OCI-LY3 (cell line): ENCODE measurements around the gene VAV1.

Experiments
- H2AFZ ChIP-seq: fragments of 200-600, 300-600 bp; shearing (Covaris generic); 2 replicates; pipeline ENCODE4 v1.6.0; 2014; ENCODE audit warnings: antibody characterized with exemption, low read depth, low read length
- H3K27ac ChIP-seq: fragments of 200-600, 300-600 bp; sonication (generic); 2 replicates; pipeline ENCODE4 v1.5.1; 2014; ENCODE audit warnings: mild to moderate bottlenecking, low read length, moderate library complexity, mixed read lengths
- H3K27me3 ChIP-seq: fragments of 200-600, 300-600 bp; sonication (generic); 2 replicates; pipeline ENCODE4 v1.6.1; 2014; ENCODE audit warnings: low read depth, low read length, mixed read lengths
- H3K36me3 ChIP-seq: fragments of 200-600, 300-600 bp; sonication (generic); replicated peaks from 2 replicates; pipeline ENCODE3; 2014; ENCODE audit warnings: low read depth, low read length, mixed read lengths
- H3K4me1 ChIP-seq: fragments of 300-600, 200-600 bp; sonication (generic); 2 replicates; pipeline ENCODE4 v1.6.1; 2014; ENCODE audit warnings: low read length, mixed read lengths
- H3K4me2 ChIP-seq: fragments of 200-600, 300-600 bp; sonication (generic); 2 replicates; pipeline ENCODE4 v1.6.1; 2014; ENCODE audit warnings: low read length, mixed read lengths
- H3K4me3 ChIP-seq: fragments of 300-600, 200-600 bp; sonication (generic); 2 replicates; pipeline ENCODE4 v1.5.1; 2014; ENCODE audit warnings: antibody characterized with exemption, mild to moderate bottlenecking, low read length, moderate library complexity
- H3K79me2 ChIP-seq: fragments of 300-600, 200-600 bp; shearing (Covaris generic); 2 replicates; pipeline ENCODE4 v1.6.1; 2014; ENCODE audit warnings: mild to moderate bottlenecking, low read length, mixed read lengths
- H3K9ac ChIP-seq: fragments of 300-600, 200-600 bp; shearing (Covaris generic); 2 replicates; pipeline ENCODE4 v1.6.0; 2014; ENCODE audit warnings: mild to moderate bottlenecking, low read length, moderate library complexity
- H3K9me3 ChIP-seq: fragments of 200-600, 300-600 bp; shearing (Covaris generic); 2 replicates; pipeline ENCODE4 v1.6.1; 2014; ENCODE audit warnings: low read length, mixed read lengths; ENCODE audit not compliant: insufficient read depth
- H4K20me1 ChIP-seq: fragments of 200-600, 300-600 bp; sonication (generic); 2 replicates; pipeline ENCODE4 v1.6.1; 2016; ENCODE audit warnings: low read length, mixed read lengths; ENCODE audit not compliant: insufficient read depth
- EZH2phosphoT487 ChIP-seq: fragments of 200-600 bp; shearing (Covaris generic); IDR thresholded peaks from 2 replicates; pipeline ENCODE4 v1.6.1; 2018; ENCODE audit warnings: antibody characterized with exemption, mixed run types, low read depth
- TF ChIP-seq, protein P1 (sequence below): fragments of 200-600, 300-600 bp; sonication (generic); IDR thresholded peaks from 2 replicates; pipeline ENCODE4 v1.5.1; 2014; ENCODE audit warnings: antibody characterized with exemption, low read length, low read depth

VAV1 gene

GRCh38 chr19:6737873-6738786, 34.4 kb upstream of the VAV1 start:
- peak overlapping the region; percentile 78 for H3K9ac ChIP-seq
- H2AFZ ChIP-seq = peak overlapping the region; percentile 90
- H3K9me3 ChIP-seq = no peaks in the 10 kb centered on the region
- TF ChIP-seq, protein P1, sequence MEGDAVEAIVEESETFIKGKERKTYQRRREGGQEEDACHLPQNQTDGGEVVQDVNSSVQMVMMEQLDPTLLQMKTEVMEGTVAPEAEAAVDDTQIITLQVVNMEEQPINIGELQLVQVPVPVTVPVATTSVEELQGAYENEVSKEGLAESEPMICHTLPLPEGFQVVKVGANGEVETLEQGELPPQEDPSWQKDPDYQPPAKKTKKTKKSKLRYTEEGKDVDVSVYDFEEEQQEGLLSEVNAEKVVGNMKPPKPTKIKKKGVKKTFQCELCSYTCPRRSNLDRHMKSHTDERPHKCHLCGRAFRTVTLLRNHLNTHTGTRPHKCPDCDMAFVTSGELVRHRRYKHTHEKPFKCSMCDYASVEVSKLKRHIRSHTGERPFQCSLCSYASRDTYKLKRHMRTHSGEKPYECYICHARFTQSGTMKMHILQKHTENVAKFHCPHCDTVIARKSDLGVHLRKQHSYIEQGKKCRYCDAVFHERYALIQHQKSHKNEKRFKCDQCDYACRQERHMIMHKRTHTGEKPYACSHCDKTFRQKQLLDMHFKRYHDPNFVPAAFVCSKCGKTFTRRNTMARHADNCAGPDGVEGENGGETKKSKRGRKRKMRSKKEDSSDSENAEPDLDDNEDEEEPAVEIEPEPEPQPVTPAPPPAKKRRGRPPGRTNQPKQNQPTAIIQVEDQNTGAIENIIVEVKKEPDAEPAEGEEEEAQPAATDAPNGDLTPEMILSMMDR = peak; percentile 96
- TF ChIP-seq EZH2phosphoT487 = no peak
- H3K27me3 ChIP-seq = no peaks in the 10 kb centered on the region
- peak overlapping the region; percentile 82 for H3K27ac ChIP-seq
- peaks cover 21% of the 10 kb centered on the region for H3K36me3 ChIP-seq
- peaks cover 16% of the 10 kb centered on the region for H4K20me1 ChIP-seq
- H3K4me3 ChIP-seq = peak overlapping the region; percentile 78
- H3K79me2 ChIP-seq = peaks cover 52% of the 10 kb centered on the region
- peak overlapping the region; percentile 92 for H3K4me2 ChIP-seq
- H3K4me1 ChIP-seq = peaks cover 31% of the 10 kb centered on the region

GRCh38 chr19:6738787-6739389, 33.6 kb upstream of the VAV1 start:
- Histone ChIP-seq H4K20me1 (peaks cover 24% of the 10 kb centered on the region), H3K4me3 (peak overlapping the region; percentile 78), H3K4me2 (peak overlapping the region; percentile 92), H3K9me3 (no peaks in the 10 kb centered on the region), H2AFZ (peak overlapping the region; percentile 90), H3K27ac (peak overlapping the region; percentile 82), H3K36me3 (peaks cover 29% of the 10 kb centered on the region), H3K27me3 (no peaks in the 10 kb centered on the region), H3K79me2 (peaks cover 55% of the 10 kb centered on the region), H3K4me1 (peaks cover 31% of the 10 kb centered on the region), H3K9ac (peak overlapping the region; percentile 78)
- no peak for TF ChIP-seq EZH2phosphoT487
- TF ChIP-seq, protein P1 = no peak

DNA sequence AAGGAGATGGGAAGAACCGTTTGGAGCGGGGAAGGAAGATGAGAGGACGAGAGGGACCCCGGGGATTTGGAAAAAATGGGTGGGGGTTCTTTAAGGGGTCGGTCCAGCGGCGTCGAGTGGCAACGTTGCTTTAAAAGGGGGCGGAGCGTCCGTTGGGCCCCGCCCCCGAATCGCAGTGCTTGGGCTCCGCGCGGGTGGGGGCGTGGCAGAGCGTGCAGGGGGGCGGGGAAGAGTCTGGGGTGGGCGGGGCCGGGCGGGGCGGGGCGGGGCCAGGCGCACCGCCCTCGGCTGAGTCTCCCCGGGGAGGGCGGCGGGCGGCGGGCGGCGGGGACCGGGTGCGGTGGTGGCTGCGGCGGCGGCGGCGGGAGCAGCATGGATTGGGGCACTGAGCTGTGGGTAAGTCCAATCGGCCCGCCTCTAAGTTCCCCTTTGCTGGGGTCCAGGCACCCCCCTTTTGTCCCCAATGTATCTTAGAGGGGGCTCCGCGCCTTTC, 33.1 kb upstream of the VAV1 start, which contains the start of gene TRIP10:
Gene TRIP10 (plus strand): TSS at position 291 of the 493 bp plus-strand sequence. CDS start 82 bp downstream, at position 373.
- Histone ChIP-seq H4K20me1 (peaks cover 28% of the 10 kb centered on the region), H3K27ac (peak within 1 kb of the TSS; percentile 91), H3K4me2 (peak within 1 kb of the TSS; percentile 92), H3K4me3 (peak within 1 kb of the TSS; percentile 94), H2AFZ (peak within 1 kb of the TSS; percentile 90), H3K36me3 (peaks cover 34% of the 10 kb centered on the region), H3K27me3 (no peaks in the 10 kb centered on the region), H3K9me3 (no peaks in the 10 kb centered on the region), H3K9ac (peak within 1 kb of the TSS; percentile 95), H3K4me1 (peaks cover 31% of the 10 kb centered on the region), H3K79me2 (peaks cover 60% of the 10 kb centered on the region)
- TF ChIP-seq, protein P1 = no peak
- no peak for TF ChIP-seq EZH2phosphoT487
